Myocyte (in vitro differentiated cells): ENCODE measurements around the gene FAM81A. TPM values are rescaled to one million over a fixed set of nuclear protein-coding genes. Genes with fewer than 3 reads are reported as not detected.
"Not testable (repeated sequence)": the region's sequence is repeated elsewhere in the genome, so short reads cannot be mapped to it uniquely, and the experiment has no call there.

Experiments
- DNase-seq: peaks from one replicate; pipeline ENCODE4 v3.0.0-alpha.2; 2012; ENCODE audit warnings: low read depth
- total RNA-seq: library from RNA; depleted of rRNA; stranded (reverse); fragments of >200 nt; gene quantifications from 2 replicates; pipeline ENCODE4 v1.2.3, GENCODE V29; 2014

The FAM81A gene
- total RNA-seq, 1 donor from 2014 or later = 1.8 TPM

DNA sequence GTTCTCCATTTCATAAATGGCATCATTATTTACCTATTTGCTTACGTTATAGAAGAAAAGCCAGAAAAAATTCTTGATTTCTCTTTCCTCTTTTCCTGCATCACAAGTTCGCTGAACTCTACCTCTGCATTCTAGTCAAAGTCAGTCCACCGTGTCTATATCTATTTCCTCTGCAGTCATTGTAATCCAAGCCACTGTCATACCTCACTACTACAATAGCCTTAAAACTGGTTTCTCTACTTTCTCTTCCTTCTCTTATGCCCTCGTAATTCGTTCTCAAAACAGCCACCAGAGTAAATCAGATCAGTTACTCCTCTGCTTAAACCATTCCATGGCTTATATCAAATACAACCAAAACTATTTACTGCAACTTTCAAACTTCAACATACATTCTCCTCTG lies 13.4 kb upstream of the FAM81A start:
- no peak for DNase-seq

- DNase-seq = not testable (repeated sequence)
Measured at GRCh38 chr15:59428898-59429297, 9.1 kb upstream of the FAM81A start.

- no peak for DNase-seq
Measured at GRCh38 chr15:59432389-59432788, 5.6 kb upstream of the FAM81A start.

- peak; percentile 36 for DNase-seq
Measured at GRCh38 chr15:59434481-59434880, 3.5 kb upstream of the FAM81A start.

DNA sequence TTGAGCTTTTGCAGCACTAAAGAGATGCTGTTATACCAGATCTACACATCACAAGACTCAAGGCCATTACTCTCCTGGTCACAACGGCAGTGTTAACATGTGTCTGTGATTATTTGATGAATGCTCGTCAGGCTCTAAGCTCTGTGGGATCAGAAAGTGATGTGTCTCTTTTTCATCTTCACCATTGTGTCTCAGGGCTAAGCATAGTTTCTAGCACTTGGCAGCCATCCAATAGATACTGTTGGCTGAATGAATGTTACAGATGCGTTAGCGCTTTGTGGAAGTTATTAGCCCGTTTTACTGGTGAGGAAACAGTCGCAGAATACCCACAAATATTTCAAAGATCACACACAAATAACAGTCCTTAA lies 1.2 kb upstream of the FAM81A start:
- DNase-seq = no peak

GRCh38 chr15:59437142-59437816 lies 707 bp upstream of the FAM81A start:
- no peak for DNase-seq

- DNase-seq = no peak
Measured at GRCh38 chr15:59438625-59439290, 772 bp downstream of the FAM81A start.

DNA sequence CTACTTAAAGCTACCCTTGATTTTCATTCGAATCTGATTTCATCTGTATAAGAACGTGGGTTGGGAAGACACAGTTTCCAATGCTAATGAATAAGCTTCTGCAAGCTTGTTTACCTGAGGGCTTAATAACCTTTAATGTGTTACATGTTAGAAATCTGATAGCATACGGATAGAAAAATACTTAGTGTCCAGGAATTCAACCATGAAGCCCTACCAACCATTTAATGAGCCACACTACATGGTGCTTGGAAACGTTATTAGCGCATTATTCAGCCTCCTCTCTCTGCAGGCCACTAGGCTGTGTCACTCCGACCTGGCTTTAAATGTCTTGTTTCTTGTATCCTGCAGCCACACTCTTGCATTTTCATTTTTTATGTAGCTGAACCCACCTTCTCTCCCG lies 1.6 kb downstream of the FAM81A start:
- no peak for DNase-seq

DNA sequence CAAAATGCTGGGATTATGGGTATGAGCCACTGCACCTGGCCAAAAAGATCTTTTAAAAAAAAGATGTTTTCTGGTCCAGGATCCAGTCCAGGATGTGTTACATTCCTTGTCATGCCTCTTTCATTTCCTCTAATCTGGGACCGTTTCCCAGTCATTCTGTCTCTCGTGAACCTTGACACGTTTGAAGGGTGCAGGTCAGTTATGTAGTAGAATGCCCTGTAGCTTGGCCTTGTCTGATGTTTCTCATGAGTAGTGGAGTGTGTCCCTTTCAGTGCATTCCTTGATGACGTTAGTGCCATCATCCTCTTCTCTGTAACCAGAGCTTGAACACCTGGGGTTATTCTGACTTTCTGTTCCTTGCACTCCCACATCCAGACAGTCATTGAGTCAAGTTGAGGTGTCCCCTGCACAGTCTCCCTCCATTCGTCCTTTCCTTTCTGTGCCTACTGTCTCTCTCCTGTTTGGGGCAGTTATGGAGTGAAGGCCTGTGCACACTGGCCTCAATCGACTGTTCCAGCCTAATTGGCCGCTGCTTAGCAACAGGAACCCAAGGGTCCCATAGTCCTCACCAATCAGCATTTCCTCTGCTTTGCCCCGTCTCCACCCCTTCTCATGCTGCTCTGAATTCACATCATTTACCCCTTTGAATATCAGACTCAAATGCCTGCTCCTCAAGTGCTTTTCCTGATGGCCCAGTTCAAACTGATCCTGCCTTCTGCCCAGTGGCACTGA lies 5.5 kb downstream of the FAM81A start:
- no peak for DNase-seq

DNA sequence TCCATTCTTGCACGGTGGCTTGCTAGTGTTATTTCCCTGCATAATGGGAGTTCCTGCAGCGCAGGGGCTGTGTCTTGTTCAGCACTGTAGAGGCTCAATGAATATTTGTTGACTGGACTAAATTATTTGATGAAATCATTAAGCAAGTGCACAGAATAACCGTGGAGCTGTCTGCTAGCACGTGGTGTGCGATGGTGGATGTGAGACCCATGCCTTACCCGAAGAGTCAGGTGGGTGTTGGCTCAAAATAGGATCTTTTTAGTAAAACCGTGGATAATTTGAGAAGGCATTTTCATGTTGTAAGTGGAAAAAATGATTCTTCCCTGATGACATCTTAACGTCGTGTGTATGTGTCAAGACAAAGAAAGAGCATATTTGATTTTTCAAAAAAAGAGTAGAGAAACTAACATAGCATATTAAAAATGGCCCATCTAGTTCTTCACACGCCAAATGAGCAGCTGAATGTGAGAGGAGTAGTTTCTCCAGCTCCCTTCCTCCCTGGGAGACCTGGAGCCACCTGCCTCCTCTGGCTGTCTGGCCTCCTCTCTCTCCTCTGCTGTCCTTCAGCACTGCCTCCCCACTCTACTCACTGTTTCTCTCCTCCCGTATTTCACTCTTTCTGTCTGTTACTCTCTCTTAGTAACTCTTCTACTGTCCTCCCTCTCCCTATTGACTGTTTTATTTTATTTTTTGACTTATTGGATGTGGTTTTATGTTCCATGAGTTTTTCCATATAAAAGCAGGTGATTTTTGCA lies 6.3 kb downstream of the FAM81A start:
- no peak for DNase-seq

DNA sequence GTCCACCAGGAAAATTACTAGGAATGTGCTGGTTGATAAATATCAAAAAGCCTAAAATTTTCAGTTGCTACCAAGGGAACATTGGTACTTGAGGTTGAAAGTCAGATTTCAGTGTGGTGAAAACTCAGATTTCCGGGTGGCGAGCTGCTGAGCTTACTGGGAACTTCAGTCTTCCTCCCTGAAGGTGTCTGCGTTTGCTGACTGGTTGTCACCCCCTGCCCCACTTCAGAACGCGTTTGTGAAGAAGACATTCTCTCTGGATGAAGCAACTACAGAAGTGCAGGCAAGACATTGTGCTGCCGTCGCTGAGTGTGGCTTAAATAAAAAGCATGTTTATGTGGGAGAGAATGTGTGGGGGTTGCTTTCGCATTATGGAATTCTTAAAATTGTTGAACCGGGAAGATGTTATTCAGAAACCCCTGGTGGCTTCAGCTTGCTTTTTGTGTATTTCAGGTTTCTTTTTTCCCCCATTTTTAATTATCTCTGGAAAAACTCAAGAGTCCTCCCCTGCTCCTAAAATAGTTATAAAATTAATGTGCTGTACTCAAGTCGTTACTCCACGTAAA lies 7.1 kb downstream of the FAM81A start:
- no peak for DNase-seq

- DNase-seq = no peak
Measured at GRCh38 chr15:59446232-59446957, 8.4 kb downstream of the FAM81A start.

GRCh38 chr15:59447367-59447766 lies 9.4 kb downstream of the FAM81A start:
- no peak for DNase-seq

DNA sequence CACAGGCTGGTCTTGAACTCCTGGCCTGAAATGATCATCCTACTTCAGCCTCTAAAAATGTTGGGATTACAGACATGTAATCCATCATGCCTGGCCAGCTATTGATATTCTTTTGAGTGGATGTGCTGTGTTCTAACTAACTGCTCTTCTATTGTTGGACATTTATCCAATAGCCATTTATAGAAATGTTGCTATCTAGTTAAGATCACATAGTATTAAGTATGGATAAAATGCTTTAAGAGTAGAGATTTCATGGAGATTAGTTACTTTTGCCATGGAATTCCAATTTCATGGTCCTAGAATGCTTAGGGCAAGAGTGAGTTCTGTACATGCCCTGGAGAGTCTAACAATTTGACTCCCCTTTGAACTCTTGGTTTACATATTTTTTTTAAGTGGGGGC lies 10.9 kb downstream of the FAM81A start:
- no peak for DNase-seq

DNA sequence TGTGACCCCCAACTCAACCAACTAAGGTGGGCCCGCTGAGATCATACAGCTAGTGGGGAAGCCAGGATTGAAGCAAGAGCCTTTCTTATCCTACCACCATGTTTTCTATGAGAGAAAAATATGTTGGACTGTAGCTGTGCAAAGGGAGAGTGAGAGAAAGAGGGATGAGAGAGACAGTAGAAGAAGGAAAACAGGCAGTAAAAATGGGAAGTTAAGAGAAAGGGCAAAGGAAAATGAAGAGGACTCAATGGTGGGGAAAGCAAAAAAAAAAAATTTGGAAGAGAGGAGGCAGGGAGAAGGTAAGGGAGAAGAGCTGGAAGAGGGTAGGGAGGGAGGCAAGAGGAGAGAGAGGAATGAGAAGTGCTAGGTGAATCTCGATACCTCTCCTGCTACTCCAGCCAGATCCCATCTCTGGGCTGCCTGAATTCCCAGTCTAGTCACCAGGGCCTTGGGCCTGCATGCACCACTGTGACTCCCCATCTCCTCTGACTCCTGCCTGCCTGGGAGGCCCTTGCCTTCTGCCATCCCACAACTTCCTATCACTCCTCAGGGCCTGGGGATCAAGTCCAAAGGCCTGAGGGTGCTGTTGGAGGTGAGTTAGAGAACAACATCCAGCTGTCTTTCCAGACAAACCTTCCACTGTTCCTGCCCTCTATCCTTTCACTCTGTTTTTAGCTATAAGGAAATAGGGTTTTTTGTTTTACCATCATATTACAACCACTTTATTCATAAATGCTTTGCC lies 15.7 kb downstream of the FAM81A start:
- DNase-seq = no peak

GRCh38 chr15:59456114-59456513 lies 18.1 kb downstream of the FAM81A start:
- no peak for DNase-seq

- DNase-seq = no peak
Measured at GRCh38 chr15:59457103-59457502, 19.1 kb downstream of the FAM81A start.

DNA sequence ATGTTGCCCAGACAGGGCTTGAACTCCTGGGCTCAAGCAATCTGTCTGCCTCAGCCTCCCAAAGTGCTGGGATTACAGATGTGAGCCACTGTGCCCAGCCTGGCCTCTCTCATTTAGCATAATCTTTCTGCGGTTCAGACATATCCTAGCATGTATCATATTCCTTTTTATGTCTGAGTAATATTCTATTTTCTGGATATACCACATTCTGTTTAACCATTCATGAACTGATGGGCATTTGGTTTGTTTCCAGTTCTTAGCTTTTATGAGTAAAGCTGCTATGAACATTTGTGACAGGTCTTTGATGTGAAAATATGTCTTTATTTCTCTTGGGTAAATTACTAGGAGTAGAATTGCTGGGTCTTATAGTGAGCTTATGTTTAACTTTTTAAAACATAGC lies 23.5 kb downstream of the FAM81A start:
- DNase-seq = no peak

DNA sequence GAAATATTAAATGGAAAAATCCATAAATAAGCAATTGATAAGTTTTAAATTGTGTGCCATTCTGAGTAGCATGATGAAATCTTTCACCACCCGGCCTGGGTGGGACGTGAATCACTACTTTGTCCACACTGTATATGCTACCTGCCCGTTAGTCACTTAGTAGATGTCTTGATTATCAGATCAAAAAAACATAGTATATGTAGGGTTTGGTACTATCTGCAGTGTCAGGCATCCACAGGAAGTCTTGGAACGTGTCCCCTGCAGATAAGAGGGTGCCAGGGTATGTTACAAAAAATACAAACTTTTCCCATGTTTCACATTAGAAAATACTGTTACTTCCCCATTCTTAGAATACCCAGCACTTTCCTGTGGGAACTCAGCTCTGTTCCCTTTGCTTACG lies 35.2 kb downstream of the FAM81A start:
- DNase-seq = no peak

- not testable (repeated sequence) for DNase-seq
Measured at GRCh38 chr15:59475161-59475560, 37.2 kb downstream of the FAM81A start.
